SW480 (cell line): ENCODE measurements around the gene IFIT1B.
"Not testable (repeated sequence)": the region's sequence is repeated elsewhere in the genome, so short reads cannot be mapped to it uniquely, and the experiment has no call there.

Source experiments
- DNase-seq: peaks from one replicate; pipeline ENCODE4 v3.0.0-alpha.2; 2016; ENCODE audit warnings: low spot score

The IFIT1B gene

GRCh38 chr10:89384474-89385340 lies 6.9 kb downstream of the IFIT1B start:
- no peak for DNase-seq

DNA sequence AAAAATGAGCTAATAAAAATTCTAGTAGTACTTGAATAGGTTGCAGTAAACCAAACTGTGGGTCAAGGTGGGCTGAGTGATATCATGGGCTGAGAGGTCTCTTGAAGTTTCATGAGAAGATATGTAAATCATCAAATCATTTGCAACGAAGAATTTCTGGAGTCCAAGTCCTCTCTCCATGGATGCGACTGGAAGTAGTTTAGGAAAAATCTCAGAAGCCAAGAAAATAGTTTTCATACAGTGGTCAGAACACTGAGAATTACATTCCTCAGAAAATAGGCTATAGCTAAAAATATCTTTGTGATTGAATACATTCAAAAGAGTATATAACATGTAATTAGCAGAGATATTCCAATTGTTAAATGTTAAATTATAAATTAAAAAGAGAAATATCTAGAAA lies 10.9 kb downstream of the IFIT1B start:
- DNase-seq, result no peak

DNA sequence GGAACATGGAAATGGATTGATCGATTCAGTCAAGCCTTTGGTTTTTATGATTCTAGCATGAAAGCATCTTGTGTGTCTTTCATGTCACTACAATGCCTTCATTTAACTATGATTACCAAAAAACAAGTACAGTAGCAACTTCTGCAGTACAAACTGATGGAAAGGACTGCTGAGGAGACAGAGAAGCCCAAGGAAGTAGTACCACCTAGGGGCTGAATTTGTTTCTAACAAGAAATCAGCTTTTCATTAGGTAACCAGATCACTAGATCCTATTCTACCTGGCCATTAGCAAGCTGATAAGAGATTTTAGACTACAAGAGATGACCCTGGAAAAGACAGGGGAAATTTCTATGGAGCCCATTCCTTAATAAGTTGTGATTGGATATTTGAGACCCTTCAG lies 11.4 kb downstream of the IFIT1B start:
- DNase-seq, result peak; percentile 30

GRCh38 chr10:89390476-89391225 lies 12.8 kb downstream of the IFIT1B start:
- no peak for DNase-seq

- not testable (repeated sequence) for DNase-seq
Measured at GRCh38 chr10:89391226-89391576, 13.3 kb downstream of the IFIT1B start.

DNA sequence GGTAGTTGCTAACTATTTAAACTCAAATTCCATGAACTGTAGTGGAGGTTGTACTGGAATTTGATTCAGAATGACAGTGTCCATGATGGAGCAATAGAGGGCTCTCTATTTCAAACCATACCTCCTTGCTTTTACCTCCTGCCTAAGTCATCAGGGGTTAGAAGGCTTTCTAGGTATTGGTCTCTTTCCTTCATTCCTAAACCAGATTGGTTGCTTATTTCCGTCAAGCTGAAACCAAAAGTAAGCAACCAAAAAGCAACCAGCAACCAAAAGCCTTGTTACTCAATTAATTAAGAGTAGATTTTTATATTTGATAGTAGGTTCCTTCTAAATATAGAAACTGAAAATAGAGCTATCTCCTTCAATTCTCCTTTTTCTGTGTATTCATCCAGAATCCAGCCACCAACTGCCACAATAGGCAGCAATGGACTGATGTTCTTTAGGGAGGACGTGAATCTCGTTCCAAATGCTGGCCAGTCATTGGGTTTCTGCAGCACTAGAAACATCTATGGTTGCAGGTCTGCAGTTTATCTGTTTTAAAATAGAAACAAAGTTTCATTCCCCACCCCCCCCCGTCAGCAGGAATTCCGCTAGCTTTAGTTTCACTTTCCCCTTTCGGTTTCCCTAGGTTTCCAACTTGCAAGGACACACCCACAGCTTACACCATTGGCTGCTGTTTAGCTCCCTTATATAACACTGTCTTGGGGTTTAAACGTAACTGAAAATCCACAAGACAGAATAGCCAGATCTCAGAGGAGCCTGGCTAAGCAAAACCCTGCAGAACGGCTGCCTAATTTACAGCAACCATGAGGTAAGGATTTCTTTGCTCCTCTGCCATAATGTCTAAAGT lies 14.3 kb downstream of the IFIT1B start, which contains the start of gene IFIT1:
TSS of gene IFIT1 (plus strand) at position 717 of the 850 bp plus-strand sequence. CDS start at position 807, 90 bp downstream.
- DNase-seq, result peak; percentile 82

- DNase-seq, result no peak
Measured at GRCh38 chr10:89392974-89393373, 15.1 kb downstream of the IFIT1B start.

GRCh38 chr10:89393898-89394297 lies 16.0 kb downstream of the IFIT1B start:
- no peak for DNase-seq

DNA sequence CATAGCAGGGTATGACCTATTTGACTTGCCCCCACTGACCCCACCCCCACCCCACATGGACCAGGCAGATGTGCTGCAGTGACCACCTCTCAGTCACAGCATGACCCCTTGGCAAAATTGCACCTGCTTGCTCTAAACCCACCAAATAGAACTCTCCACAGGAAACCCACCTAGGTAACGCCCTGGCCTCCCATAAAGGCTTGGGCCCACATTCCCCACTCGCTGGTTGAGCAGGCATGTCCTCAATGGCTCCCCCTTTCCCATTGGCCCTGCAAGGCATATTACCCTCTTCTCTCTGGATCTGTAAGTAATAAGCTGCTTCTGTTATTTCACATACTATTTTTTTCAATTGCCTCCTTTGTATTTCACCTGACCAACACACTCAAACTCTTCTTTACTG lies 17.3 kb downstream of the IFIT1B start:
- no peak for DNase-seq

- DNase-seq, result no peak
Measured at GRCh38 chr10:89398003-89398749, 20.3 kb downstream of the IFIT1B start.

- no peak for DNase-seq
Measured at GRCh38 chr10:89399956-89400355, 22.1 kb downstream of the IFIT1B start.

GRCh38 chr10:89403043-89403442 lies 25.2 kb downstream of the IFIT1B start:
- no peak for DNase-seq

DNA sequence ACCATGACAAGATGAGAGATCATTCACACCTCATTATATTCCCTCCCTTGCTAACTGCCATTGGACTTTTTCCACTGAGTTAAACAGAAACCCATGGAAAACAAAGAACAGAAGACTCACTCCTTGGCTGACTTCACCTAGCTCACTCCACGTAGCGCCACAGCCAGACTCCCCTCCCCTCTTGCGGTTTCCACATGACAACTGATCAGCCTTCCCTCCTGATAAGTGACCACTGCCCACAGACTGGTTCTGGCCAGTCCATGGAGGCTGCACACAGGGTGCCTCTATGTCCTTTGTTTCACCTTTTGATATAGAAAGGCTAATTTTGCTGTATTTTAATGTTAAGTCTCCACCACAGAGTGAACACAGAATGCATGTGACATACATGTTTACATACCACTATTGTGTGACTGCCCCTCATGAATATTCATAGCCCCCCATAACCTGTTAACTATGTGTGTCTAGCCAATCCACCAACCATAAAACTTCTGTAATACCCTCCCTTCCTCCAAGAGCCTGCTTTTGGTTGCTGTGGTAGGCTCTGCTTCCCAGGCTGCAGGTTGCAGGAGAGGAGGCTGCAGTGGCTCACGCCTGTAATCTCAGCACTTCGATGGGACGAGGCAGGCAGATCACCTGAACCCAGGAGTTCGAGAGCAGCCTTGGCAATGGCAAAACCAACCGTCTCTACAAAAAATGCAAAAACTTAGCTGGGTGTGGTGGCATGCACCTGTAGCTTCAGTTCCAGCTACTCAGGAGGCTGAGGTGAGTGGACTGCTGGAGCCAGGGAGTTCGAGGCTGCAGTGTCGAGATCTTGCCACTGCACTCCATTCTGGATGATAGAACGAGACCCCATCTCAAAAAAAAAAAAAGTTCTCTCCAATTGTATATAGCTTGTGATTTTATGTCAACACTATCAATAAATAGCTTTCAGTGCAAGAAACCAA lies 26.5 kb downstream of the IFIT1B start:
- DNase-seq, result no peak

DNA sequence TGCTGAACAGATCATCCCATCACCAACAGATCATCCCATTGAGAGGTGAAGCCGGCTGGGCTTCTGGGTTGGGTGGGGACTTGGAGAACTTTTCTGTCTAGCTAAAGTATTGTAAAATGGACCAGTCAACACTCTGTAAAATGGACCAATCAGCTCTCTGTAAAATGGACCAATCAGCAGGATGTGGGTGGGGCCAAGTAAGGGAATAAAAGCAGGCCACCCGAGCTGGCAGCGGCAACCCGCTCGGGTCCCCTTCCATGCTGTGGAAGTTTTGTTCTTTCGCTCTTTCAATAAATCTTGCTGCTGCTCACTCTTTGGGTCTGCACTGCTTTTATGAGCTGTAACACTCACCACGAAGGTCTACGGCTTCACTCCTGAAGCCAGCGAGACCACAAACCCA lies 28.3 kb downstream of the IFIT1B start:
- DNase-seq, result not testable (repeated sequence)

DNA sequence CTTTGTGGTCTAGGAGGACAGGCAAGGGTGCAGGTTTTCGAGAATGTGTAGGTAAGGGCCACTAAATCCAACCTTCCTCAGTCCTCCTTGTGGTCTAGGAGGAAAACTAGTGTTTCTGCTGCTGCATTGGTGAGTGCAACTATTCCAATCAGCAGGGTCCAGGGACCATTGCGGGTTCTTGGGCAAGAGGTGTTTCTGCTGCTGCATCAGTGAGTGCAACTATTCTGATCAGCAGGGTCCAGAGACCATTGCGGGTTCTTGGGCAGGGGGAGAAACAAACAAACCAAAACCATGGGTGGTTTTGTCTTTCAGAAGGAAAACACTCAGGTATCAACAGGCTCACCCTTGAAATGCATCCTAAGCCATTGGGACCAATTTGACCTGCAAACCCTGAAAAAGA lies 29.9 kb downstream of the IFIT1B start:
- not testable (repeated sequence) for DNase-seq

DNA sequence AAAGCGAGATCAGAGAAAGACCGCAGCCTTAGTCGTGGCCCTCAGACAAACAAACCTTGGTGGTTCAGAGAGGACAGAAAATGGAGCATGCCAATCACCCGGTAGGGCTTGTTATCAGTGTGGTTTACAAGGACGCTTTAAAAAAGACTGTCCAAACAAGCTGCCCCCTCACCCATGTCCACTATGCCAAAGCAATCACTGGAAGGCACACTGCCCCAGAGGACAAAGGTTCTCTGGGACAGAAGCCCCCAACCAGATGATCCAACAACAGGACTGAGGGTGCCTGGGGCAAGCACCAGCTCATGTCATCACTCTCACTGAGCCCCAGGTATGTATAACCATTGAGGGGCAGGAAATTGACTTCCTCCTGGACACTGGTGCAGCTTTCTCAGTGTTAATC lies 31.4 kb downstream of the IFIT1B start:
- DNase-seq, result not testable (repeated sequence)

DNA sequence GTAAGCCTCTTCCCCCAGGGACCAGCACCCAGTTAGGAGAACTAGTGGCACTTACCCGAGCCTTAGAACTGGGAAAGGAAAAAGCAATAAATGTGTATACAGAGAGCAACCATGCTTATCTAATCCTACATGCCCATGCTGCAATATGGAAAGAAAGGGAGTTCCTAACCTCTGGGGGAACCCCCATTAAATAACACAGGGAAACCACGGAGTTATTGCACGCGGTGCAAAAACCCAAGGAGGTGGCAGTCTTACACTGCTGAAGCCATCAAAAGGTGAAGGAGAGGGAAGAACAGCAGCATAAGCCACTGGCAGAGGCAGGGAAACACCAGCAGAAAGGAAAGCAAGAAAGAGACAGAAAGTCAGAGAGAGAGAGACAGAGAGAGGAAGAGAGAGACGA lies 32.7 kb downstream of the IFIT1B start:
- DNase-seq, result not testable (repeated sequence)

DNA sequence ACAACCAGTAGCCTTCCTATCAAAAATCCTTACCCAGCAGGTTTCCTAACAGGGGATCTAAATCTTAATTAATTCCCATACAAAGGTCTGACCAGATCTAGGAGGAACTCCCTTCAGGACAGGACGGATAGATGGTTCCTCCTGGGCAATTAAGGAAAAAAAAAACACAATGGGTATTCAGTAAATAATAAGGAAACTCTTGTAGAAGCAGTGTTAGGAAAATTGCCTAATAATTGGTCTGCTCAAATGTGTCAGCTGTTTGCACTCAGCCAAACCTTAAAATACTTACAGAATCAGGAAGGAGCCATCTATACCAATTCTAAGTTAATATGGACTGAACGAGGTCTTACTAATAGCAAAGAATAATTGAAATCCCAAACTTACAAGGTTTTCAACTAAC lies 33.3 kb downstream of the IFIT1B start:
- not testable (repeated sequence) for DNase-seq

GRCh38 chr10:89412276-89412675 lies 34.4 kb downstream of the IFIT1B start:
- DNase-seq, result not testable (repeated sequence)

DNA sequence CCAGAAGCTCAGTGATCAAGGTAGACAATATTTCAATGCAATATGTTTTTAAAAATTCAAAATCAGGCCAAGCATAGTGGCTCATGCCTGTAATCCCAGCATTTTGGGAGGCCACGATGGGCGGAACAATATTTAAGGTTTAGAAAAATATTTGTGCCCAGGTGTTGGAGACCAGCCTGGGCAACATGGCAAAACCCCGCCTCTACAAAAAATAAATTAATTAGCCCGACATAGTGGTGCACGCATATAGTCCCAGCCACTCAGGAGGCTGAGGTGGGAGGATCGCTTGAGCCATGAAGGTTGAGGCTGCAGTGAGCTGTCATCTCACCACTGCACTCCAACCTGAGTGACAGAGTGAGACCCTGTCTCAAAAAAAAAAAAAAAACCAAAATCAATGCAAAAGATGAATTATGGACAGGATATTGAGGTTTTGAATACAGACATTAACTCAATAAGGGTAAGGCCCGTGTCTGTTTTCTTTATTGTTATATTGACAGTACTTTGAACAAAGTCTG lies 35.6 kb downstream of the IFIT1B start:
- DNase-seq, result no peak
